HG03342 (cell line): ENCODE measurements around the gene DSCAM.
"Not testable (repeated sequence)": the region's sequence is repeated elsewhere in the genome, so short reads cannot be mapped to it uniquely, and the experiment has no call there.

Experiments used
- ATAC-seq: cut with Tn5 transposase; IDR thresholded peaks from one replicate; pipeline ENCODE4 v1.9.1; 2021; ENCODE audit warnings: mild to moderate bottlenecking, moderate library complexity; ENCODE audit not compliant: unreplicated experiment

Gene DSCAM

DNA sequence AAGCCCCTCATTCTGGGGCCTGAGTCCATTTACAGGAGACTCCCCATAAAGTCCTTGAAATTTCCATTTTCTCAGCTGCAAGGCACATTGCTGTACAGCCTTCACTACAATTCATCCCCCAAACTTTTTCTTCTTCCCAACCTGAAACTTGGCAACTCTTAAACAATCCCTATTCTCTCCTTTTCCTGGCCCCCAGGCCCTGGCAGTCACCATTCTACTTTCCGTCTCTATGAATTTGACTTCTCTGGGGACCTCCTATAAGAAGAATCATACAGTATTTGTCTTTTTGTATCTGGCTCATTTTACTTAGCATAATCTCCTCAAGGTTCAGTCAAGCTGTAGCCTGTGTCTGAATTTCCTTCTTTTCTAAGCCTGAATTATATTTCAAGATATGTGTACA is 646.8 kb downstream of the DSCAM start:
- ATAC-seq: no peak

- no peak for ATAC-seq
Observed at GRCh38 chr21:40194185-40194980, 652.6 kb downstream of the DSCAM start.

DNA sequence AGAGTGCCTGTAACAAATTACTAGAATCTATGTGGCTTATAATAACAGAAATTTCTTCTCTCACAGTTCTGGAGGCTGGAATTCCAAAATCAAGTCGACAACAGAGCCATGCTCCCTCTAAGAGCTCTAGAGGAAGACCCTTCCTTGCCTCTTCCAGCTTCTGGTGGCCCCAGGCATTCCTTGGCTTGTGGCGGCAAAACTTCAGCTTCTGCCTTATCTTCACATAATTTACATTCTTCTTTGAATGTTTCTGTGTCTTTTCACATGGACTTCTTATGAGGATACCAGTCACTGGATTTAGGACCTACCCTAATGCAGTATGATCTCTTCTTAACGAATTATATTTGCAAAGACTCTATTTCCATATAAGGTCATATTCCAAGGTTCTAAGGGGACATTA is 655.3 kb downstream of the DSCAM start:
- no peak for ATAC-seq

GRCh38 chr21:40191196-40191595 is 655.8 kb downstream of the DSCAM start:
- ATAC-seq: no peak

DNA sequence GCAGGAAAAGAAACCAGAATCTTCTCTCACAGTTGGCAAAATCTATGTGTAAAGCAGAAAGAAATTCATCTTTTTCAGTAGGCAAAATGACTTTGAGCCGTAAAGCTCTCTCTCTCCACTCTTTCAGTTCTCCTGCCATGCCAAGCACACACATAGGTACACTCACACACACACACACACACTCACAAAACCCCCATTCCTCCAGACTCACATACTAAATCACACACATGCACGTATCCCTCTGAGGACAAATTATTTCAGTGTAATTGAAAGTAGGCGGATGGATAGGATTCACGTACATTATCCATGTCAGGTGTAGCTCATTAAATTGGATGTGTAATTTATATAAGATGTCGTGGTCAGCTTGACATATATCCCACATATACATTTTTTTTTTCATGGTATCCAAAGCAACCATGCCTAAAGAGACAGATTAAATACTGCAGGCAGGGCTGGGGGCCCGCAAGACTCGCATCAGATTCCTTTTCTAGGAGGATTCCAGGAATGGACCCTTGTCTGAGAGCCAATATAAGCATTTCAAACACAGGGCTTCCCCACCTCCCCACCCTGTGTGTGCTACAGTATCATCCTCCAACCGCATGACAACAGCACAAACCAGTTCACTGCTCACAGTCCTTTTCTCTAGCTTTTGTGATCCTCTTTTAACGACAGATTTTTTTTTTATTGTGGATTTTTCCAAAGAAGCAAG is 658.9 kb downstream of the DSCAM start:
- ATAC-seq: no peak

DNA sequence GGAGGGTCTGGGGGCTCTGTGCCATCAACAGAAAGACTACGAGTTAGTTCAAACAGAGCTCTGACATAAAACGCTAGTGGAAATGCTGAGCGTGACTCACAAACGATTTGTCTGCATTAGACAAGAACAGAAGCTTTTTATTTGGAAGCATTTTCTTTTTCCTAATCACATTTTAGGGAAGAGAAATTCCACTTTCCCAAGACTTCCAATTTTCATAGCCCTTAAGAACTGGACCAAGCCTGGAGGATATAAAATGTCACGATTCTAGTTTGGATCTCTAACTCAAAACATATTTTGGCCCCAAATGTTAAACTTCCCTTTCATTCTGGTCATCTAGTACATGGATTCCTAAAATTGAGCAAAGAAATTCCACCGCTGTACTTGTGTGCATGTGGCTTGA is 659.7 kb downstream of the DSCAM start:
- ATAC-seq: no peak

DNA sequence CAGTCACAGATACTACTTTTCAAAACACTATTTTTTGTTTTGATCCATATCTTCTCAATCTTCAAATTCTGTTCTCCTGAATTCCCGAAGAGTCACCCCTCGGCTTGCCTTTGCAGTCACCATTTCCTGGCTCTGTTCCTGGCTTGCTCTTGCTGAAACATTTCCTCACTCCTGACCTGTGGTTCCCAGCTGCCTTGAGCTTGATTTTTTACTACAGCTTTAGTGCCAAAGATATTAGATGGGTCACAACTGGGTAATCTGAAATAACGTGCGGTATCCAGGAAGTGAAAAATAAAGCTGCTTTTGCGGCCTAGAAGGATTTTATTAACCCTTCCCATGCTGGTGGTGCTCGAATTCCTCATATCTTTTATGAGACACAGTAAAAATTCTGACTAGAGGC is 660.9 kb downstream of the DSCAM start:
- ATAC-seq: no peak

DNA sequence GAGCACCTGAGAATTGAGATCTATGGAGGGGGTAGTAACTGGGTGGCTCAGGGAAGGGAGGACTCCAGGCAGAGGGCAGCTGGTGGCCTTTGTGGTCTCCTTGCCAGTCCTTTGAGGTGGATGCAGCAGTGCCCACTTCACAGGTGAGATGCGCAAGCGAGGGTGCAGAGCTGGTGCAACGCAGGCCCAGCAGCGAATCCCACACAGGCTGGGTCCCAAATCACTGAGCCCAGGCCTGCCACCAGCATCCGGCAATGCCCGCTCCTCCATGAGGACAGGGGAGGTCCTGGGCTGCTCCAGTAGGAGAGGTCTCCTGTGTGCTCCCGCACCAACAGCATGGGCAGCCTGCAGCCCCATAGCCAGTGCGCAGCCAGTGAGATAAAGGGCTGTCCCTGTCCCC is 661.8 kb downstream of the DSCAM start:
- no peak for ATAC-seq

- ATAC-seq: not testable (repeated sequence)
Observed at GRCh38 chr21:40182491-40182890, 664.5 kb downstream of the DSCAM start.

- no peak for ATAC-seq
Observed at GRCh38 chr21:40179166-40179565, 667.8 kb downstream of the DSCAM start.

- no peak for ATAC-seq
Observed at GRCh38 chr21:40178726-40179125, 668.2 kb downstream of the DSCAM start.

GRCh38 chr21:40177979-40178378 is 669.0 kb downstream of the DSCAM start:
- no peak for ATAC-seq

- ATAC-seq: no peak
Observed at GRCh38 chr21:40176724-40177123, 670.2 kb downstream of the DSCAM start.

GRCh38 chr21:40173816-40174215 is 673.1 kb downstream of the DSCAM start:
- ATAC-seq: no peak

DNA sequence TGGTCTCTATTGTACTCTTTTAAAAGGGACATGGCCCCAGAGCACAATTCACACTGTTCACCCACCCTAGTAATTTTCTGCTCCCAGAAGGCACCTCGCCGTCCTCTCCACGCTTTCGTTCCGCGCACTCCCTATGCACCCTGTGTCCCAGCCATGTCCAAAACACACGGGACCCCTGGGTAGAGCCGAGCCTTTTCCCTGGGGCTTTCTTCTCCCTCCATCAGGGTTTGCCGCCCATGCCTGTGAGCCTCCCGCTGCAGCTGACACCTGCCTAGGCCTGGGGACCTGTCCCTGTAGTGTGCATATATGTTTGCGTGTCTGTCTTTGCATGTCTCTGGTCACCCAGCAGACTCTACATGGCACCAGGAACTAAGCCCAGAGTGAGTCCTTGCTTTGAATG is 677.0 kb downstream of the DSCAM start:
- no peak for ATAC-seq

DNA sequence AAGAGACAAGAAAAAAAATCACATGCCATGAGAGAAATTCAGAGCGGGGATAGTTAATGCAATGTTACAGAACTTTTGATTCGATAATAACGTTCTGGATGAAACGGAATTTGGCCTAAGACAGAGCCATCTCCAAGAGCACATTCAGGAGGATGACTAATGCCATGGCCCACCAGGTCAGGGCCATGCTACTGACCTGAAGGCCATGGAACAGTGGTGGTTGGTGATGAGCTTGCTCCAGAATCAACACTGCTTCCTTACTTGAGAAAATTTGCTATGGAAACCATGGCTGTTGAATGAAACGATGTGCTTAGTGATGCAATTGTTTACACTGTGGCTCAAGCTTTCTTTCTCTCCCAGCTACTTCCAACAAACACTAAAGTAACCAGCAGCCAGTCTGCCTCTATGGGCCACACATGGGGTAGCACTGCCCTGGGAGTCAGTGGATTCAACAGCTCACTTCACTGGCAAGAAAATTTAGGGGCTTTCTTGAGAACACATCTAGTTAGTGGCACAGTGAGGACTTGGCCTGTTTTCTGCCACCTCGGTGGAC is 680.6 kb downstream of the DSCAM start:
- ATAC-seq: no peak

- no peak for ATAC-seq
Observed at GRCh38 chr21:40165773-40166070, 681.2 kb downstream of the DSCAM start.

DNA sequence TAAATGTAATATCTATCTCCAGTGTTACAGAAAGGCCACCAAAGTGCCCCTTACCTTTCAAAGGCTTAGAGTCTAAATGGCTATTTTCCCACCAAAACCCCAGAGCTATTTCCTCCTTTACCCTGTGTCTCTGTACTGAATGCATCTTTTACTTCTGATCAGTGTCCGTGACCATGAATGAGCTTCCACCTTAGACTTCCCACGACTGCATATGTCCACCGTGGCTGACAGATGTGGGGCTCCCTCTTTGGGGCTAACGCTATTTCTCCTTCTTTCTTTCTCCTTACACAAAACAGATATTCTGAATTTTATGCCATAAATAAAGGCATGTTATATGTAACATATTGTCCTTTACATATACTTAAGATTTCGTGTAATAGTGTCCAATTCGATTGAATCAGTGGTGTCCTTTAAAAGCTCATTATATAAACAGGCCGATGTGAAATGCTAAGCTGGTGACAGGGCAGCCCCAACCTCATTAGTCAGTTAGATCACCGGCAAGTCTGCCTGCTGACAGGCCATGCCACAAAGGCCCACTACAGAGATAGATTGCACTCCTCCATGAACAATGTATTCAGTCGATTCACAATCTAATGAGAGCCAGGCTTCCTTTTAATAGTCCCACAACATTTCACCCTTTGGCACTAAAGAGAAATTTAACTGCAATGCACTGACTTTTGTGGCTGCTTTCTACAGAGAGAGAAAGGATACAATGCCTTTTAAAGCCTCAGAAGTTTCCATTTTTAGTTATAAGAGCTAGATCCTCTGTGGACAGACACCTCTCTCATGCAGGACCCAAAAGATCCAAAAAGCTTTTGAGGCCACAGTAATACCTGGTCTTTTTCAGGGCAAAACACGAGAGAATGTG is 681.8 kb downstream of the DSCAM start:
- ATAC-seq: no peak

DNA sequence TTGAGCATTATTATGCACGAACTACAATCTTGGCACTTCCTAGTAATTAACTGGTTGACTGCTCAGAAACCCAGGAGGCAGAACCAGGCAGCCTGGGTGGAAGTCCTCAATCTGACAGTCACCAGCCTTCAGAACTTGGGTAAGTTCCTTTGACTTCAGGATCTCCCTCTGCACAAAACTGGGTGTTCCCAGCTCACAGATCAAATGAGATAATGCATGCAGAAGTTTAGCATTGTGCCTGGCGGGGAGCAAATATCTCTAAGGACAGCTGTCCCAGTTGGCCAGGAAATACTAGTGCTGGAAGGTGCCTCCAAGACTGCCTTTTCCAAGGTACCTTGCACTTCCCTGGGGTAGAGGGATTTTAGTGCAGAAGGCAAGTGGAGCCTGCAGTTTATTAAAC is 684.9 kb downstream of the DSCAM start:
- ATAC-seq: no peak

- ATAC-seq: no peak
Observed at GRCh38 chr21:40160911-40161310, 686.0 kb downstream of the DSCAM start.

DNA sequence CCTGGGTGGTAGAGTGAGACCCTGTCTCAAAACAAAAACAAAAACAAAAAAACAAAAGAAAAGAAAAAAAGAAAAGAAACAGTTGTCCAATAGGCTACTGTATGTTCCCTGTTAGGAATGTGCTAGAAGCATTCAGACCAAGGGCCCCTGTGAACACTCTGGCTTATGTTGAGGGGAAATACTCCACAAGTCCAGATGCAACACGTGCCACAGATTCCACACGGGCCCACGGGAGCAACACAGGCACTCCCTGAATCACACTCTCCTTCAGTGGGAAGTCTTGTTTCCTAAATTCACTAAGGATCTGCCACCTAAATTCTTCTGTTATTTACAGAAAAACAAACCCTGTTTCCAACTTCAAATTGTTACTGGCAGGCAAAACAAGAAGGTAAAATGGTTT is 688.6 kb downstream of the DSCAM start:
- ATAC-seq: no peak
